HEK293T (cell line): Measurements from ENCODE around the gene S100A9.
A peak's percentile ranks its signal among the peaks of the same experiment; 100 is the strongest.

ENCODE experiments used
- CTCF ChIA-PET: fragments of 350-600 bp; formaldehyde crosslinking; extraction: SDS; loops from one replicate; lab custom pipeline; 2021; ENCODE audit warnings: antibody characterized with exemption, inconsistent platforms; lab: Yijun Ruan, JAX
- POLR2A ChIA-PET: fragments of 350-600 bp; formaldehyde crosslinking; extraction: SDS; loops from one replicate; lab custom pipeline; 2020; ENCODE audit warnings: antibody characterized with exemption, inconsistent platforms; lab: Yijun Ruan, JAX
- DNase-seq: peaks from one replicate; pipeline ENCODE4 v3.0.0; 2012; ENCODE audit warnings: mixed read lengths; ENCODE audit errors: extremely low spot score
- ARNT ChIP-seq: fragments of 450-650 bp; IDR thresholded peaks from 2 replicates; pipeline ENCODE4 v1.6.1; 2017; ENCODE audit warnings: mild to moderate bottlenecking
- BHLHE40 ChIP-seq: fragments of 450-650 bp; IDR thresholded peaks from 2 replicates; pipeline ENCODE4 v1.6.1; 2016; ENCODE audit warnings: mild to moderate bottlenecking, moderate library complexity, borderline replicate concordance
- CTBP1 ChIP-seq: fragments of 450-650 bp; IDR thresholded peaks from 2 replicates; pipeline ENCODE4 v1.6.1; 2016; ENCODE audit warnings: borderline replicate concordance
- ELF4 ChIP-seq: fragments of 450-650 bp; IDR thresholded peaks from 2 replicates; pipeline ENCODE4 v1.6.1; 2017; ENCODE audit warnings: antibody characterized with exemption
- FOXA1 ChIP-seq: fragments of 450-650 bp; IDR thresholded peaks from 2 replicates; pipeline ENCODE4 v1.6.1; 2016; ENCODE audit warnings: mild to moderate bottlenecking
- FOXK2 ChIP-seq: fragments of 450-650 bp; IDR thresholded peaks from 2 replicates; pipeline ENCODE4 v1.6.1; 2016; ENCODE audit warnings: mild to moderate bottlenecking
- FOXM1 ChIP-seq: fragments of 450-650 bp; IDR thresholded peaks from 2 replicates; pipeline ENCODE4 v1.6.1; 2017; ENCODE audit warnings: mild to moderate bottlenecking, borderline replicate concordance
- HDGF ChIP-seq: fragments of 450-650 bp; IDR thresholded peaks from 2 replicates; pipeline ENCODE4 v1.6.1; 2017; ENCODE audit warnings: antibody characterized with exemption, borderline replicate concordance
- L3MBTL2 ChIP-seq: fragments of 450-650 bp; conservative IDR thresholded peaks from 2 replicates; pipeline ENCODE4 v1.6.1; 2016; ENCODE audit warnings: mild to moderate bottlenecking
- LEF1 ChIP-seq: fragments of 450-650 bp; IDR thresholded peaks from 2 replicates; pipeline ENCODE4 v1.6.1; 2017; ENCODE audit warnings: mild to moderate bottlenecking, borderline replicate concordance
- NFRKB ChIP-seq: fragments of 450-650 bp; IDR thresholded peaks from 2 replicates; pipeline ENCODE4 v1.6.1; 2016; ENCODE audit warnings: mild to moderate bottlenecking, moderate library complexity
- PKNOX1 ChIP-seq: fragments of 450-650 bp; IDR thresholded peaks from 2 replicates; pipeline ENCODE4 v1.6.1; 2016
- SP1 ChIP-seq: fragments of 450-650 bp; IDR thresholded peaks from 2 replicates; pipeline ENCODE4 v1.6.1; 2017
- SUZ12 ChIP-seq: fragments of 450-650 bp; IDR thresholded peaks from 2 replicates; pipeline ENCODE4 v1.6.1; 2016; ENCODE audit warnings: mild to moderate bottlenecking
- TARDBP ChIP-seq: fragments of 450-650 bp; IDR thresholded peaks from 2 replicates; pipeline ENCODE4 v1.6.1; 2016
- ZNF384 ChIP-seq: fragments of 450-650 bp; IDR thresholded peaks from 2 replicates; pipeline ENCODE4 v1.6.1; 2016

S100A9 gene

GRCh38 chr1:153336650-153337049, 21.0 kb upstream of the S100A9 start:
- TF ChIP-seq FOXK2 (no peak), ELF4 (no peak), ZNF384 (no peak), FOXM1 (no peak), PKNOX1 (no peak), BHLHE40 (no peak)
- ChIA-PET POLR2A (no interaction called here), CTCF (interaction anchor here (0.5 to 1.0 kb wide), 3 partner anchors 17 to 158 kb away, joined by 3 to 7 read pairs (median 4); no protein-coding TSS in a partner anchor)
- DNase-seq = no peak

GRCh38 chr1:153337980-153338853, 19.4 kb upstream of the S100A9 start:
- no peak for TF ChIP-seq PKNOX1
- TF ChIP-seq ZNF384 = no peak
- TF ChIP-seq L3MBTL2 = no peak
- no peak for TF ChIP-seq CTBP1
- no peak for TF ChIP-seq SP1
- TF ChIP-seq TARDBP = no peak
- TF ChIP-seq FOXM1 = no peak
- no peak for TF ChIP-seq HDGF
- TF ChIP-seq NFRKB = no peak
- TF ChIP-seq FOXK2 = no peak
- TF ChIP-seq BHLHE40 = no peak
- TF ChIP-seq LEF1 = no peak
- no peak for TF ChIP-seq ARNT
- no peak for TF ChIP-seq FOXA1
- no peak for TF ChIP-seq ELF4
- no peak for TF ChIP-seq SUZ12
- ChIA-PET CTCF (interaction anchor here (0.6 to 1.0 kb wide), 2 partner anchors 157 to 333 kb away, joined by 3 to 4 read pairs; no protein-coding TSS in a partner anchor), POLR2A (no interaction called here)
- DNase-seq = peak; percentile 3

- ChIA-PET POLR2A (no interaction called here), CTCF (no interaction called here)
- peak; percentile 2 for DNase-seq
- TF ChIP-seq ARNT (no peak), SP1 (no peak), PKNOX1 (no peak), TARDBP (no peak), FOXM1 (no peak), CTBP1 (no peak), L3MBTL2 (no peak), HDGF (no peak), ELF4 (no peak), SUZ12 (no peak), FOXA1 (no peak), BHLHE40 (no peak), LEF1 (no peak), ZNF384 (no peak), NFRKB (no peak), FOXK2 (no peak)
Observed at GRCh38 chr1:153339802-153340201, 17.9 kb upstream of the S100A9 start.

- CTCF ChIA-PET = no interaction called here
- peak; percentile 4 for DNase-seq
- TF ChIP-seq BHLHE40 = no peak
- TF ChIP-seq CTBP1 = no peak
- no peak for TF ChIP-seq ELF4
- TF ChIP-seq HDGF = no peak
- TF ChIP-seq TARDBP = no peak
- TF ChIP-seq PKNOX1 = no peak
- POLR2A ChIA-PET = no interaction called here
Observed at GRCh38 chr1:153340356-153340755, 17.3 kb upstream of the S100A9 start.

GRCh38 chr1:153341431-153341934, 16.2 kb upstream of the S100A9 start:
- peak; percentile 2 for DNase-seq
- ChIA-PET POLR2A (no interaction called here), CTCF (no interaction called here)
- no peak for TF ChIP-seq ELF4
- TF ChIP-seq FOXK2 = no peak
- TF ChIP-seq PKNOX1 = no peak
- no peak for TF ChIP-seq HDGF
- no peak for TF ChIP-seq LEF1
- TF ChIP-seq SUZ12 = no peak
- TF ChIP-seq BHLHE40 = no peak
- TF ChIP-seq NFRKB = no peak
- TF ChIP-seq FOXA1 = no peak
- TF ChIP-seq FOXM1 = no peak
- no peak for TF ChIP-seq SP1
- no peak for TF ChIP-seq L3MBTL2
- no peak for TF ChIP-seq ZNF384
- no peak for TF ChIP-seq ARNT
- no peak for TF ChIP-seq TARDBP
- no peak for TF ChIP-seq CTBP1
